ENCODE measurements around the gene EPRS1.

GRCh38 chr1:220040028-220040596, 6.2 kb downstream of the EPRS1 start:
- TF ChIP-seq CTCF (IDR thresholded peaks at IDR 0.05) (no peak), POLR2A (IDR thresholded peaks at IDR 0.05) (no peak)
